ENCODE results near the gene OAS1.

Gene OAS1

GRCh38 chr12:112878488-112878887, 28.3 kb upstream of the OAS1 start:
- Histone ChIP-seq H3K4me3 (ENCODE audit: low read length) (no peak overlapping the region), H3K9me3 (ENCODE audit: control insufficient read depth, low read length) (no peaks in the 10 kb centered on the region), H3K9ac (ENCODE audit: low read length) (no peak overlapping the region), H3K36me3 (ENCODE audit: control insufficient read depth, insufficient read depth, low read length) (no peaks in the 10 kb centered on the region), H3K4me1 (ENCODE audit: control insufficient read depth, insufficient read depth, low read length) (no peaks in the 10 kb centered on the region), H3K27me3 (ENCODE audit: control insufficient read depth, insufficient read depth, low read length) (no peaks in the 10 kb centered on the region)

- no peaks in the 10 kb centered on the region for H3K27me3 ChIP-seq (ENCODE audit: control insufficient read depth, insufficient read depth, low read length)
These were observed 27.5 kb upstream of the OAS1 start for GRCh38 chr12:112879191-112879705.

GRCh38 chr12:112881602-112882001, 25.2 kb upstream of the OAS1 start:
- Histone ChIP-seq H3K9me3 (ENCODE audit: control insufficient read depth, low read length) (no peaks in the 10 kb centered on the region), H3K36me3 (ENCODE audit: control insufficient read depth, insufficient read depth, low read length) (no peaks in the 10 kb centered on the region), H3K9ac (ENCODE audit: low read length) (no peak overlapping the region), H3K4me1 (ENCODE audit: control insufficient read depth, insufficient read depth, low read length) (no peaks in the 10 kb centered on the region), H3K4me3 (ENCODE audit: low read length) (no peak overlapping the region), H3K27me3 (ENCODE audit: control insufficient read depth, insufficient read depth, low read length) (no peaks in the 10 kb centered on the region)

More at GRCh38 chr12:112879191-112879705, 27.5 kb upstream of the OAS1 start:
- H3K9ac ChIP-seq (ENCODE audit: low read length): no peak overlapping the region
- H3K9me3 ChIP-seq (ENCODE audit: control insufficient read depth, low read length): no peaks in the 10 kb centered on the region
- no peaks in the 10 kb centered on the region for H3K4me1 ChIP-seq (ENCODE audit: control insufficient read depth, insufficient read depth, low read length)
- no peak overlapping the region for H3K4me3 ChIP-seq (ENCODE audit: low read length)
- H3K36me3 ChIP-seq (ENCODE audit: control insufficient read depth, insufficient read depth, low read length): no peaks in the 10 kb centered on the region

- Histone ChIP-seq H3K4me3 (ENCODE audit: low read length) (no peak overlapping the region), H3K36me3 (ENCODE audit: control insufficient read depth, insufficient read depth, low read length) (no peaks in the 10 kb centered on the region), H3K27me3 (ENCODE audit: control insufficient read depth, insufficient read depth, low read length) (no peaks in the 10 kb centered on the region), H3K9me3 (ENCODE audit: control insufficient read depth, low read length) (no peaks in the 10 kb centered on the region), H3K4me1 (ENCODE audit: control insufficient read depth, insufficient read depth, low read length) (no peaks in the 10 kb centered on the region), H3K9ac (ENCODE audit: low read length) (no peak overlapping the region)
These were observed 21.5 kb upstream of the OAS1 start for GRCh38 chr12:112885236-112885635.

GRCh38 chr12:112887550-112887949, 19.2 kb upstream of the OAS1 start:
- H3K4me1 ChIP-seq (ENCODE audit: control insufficient read depth, insufficient read depth, low read length): no peaks in the 10 kb centered on the region
- no peak overlapping the region for H3K4me3 ChIP-seq (ENCODE audit: low read length)
- H3K9me3 ChIP-seq (ENCODE audit: control insufficient read depth, low read length): no peaks in the 10 kb centered on the region
- H3K9ac ChIP-seq (ENCODE audit: low read length): no peak overlapping the region
- H3K36me3 ChIP-seq (ENCODE audit: control insufficient read depth, insufficient read depth, low read length): no peaks in the 10 kb centered on the region
- no peaks in the 10 kb centered on the region for H3K27me3 ChIP-seq (ENCODE audit: control insufficient read depth, insufficient read depth, low read length)

- H3K4me3 ChIP-seq (ENCODE audit: low read length): no peak overlapping the region
- no peaks in the 10 kb centered on the region for H3K9me3 ChIP-seq (ENCODE audit: control insufficient read depth, low read length)
- H3K36me3 ChIP-seq (ENCODE audit: control insufficient read depth, insufficient read depth, low read length): no peaks in the 10 kb centered on the region
- no peaks in the 10 kb centered on the region for H3K4me1 ChIP-seq (ENCODE audit: control insufficient read depth, insufficient read depth, low read length)
- no peaks in the 10 kb centered on the region for H3K27me3 ChIP-seq (ENCODE audit: control insufficient read depth, insufficient read depth, low read length)
- H3K9ac ChIP-seq (ENCODE audit: low read length): no peak overlapping the region
These were observed 15.4 kb upstream of the OAS1 start for GRCh38 chr12:112891093-112892024.

GRCh38 chr12:112892856-112893255, 13.9 kb upstream of the OAS1 start:
- Histone ChIP-seq H3K9me3 (ENCODE audit: control insufficient read depth, low read length) (no peaks in the 10 kb centered on the region), H3K4me1 (ENCODE audit: control insufficient read depth, insufficient read depth, low read length) (no peaks in the 10 kb centered on the region), H3K9ac (ENCODE audit: low read length) (no peak overlapping the region), H3K36me3 (ENCODE audit: control insufficient read depth, insufficient read depth, low read length) (no peaks in the 10 kb centered on the region), H3K27me3 (ENCODE audit: control insufficient read depth, insufficient read depth, low read length) (no peaks in the 10 kb centered on the region), H3K4me3 (ENCODE audit: low read length) (no peak overlapping the region)

GRCh38 chr12:112894128-112894527, 12.6 kb upstream of the OAS1 start:
- Histone ChIP-seq H3K27me3 (ENCODE audit: control insufficient read depth, insufficient read depth, low read length) (no peaks in the 10 kb centered on the region), H3K4me3 (ENCODE audit: low read length) (no peak overlapping the region), H3K36me3 (ENCODE audit: control insufficient read depth, insufficient read depth, low read length) (no peaks in the 10 kb centered on the region), H3K9ac (ENCODE audit: low read length) (no peak overlapping the region), H3K9me3 (ENCODE audit: control insufficient read depth, low read length) (no peaks in the 10 kb centered on the region), H3K4me1 (ENCODE audit: control insufficient read depth, insufficient read depth, low read length) (no peaks in the 10 kb centered on the region)

- H3K4me3 ChIP-seq (ENCODE audit: low read length): no peak overlapping the region
- H3K36me3 ChIP-seq (ENCODE audit: control insufficient read depth, insufficient read depth, low read length): no peaks in the 10 kb centered on the region
- H3K9me3 ChIP-seq (ENCODE audit: control insufficient read depth, low read length): no peaks in the 10 kb centered on the region
- peaks cover 6% of the 10 kb centered on the region for H3K4me1 ChIP-seq (ENCODE audit: control insufficient read depth, insufficient read depth, low read length)
- no peak overlapping the region for H3K9ac ChIP-seq (ENCODE audit: low read length)
- H3K27me3 ChIP-seq (ENCODE audit: control insufficient read depth, insufficient read depth, low read length): no peaks in the 10 kb centered on the region
These were observed 8.4 kb upstream of the OAS1 start for GRCh38 chr12:112898380-112898779.

GRCh38 chr12:112900298-112901145, 6.2 kb upstream of the OAS1 start:
- H3K9ac ChIP-seq (ENCODE audit: low read length): no peak overlapping the region
- H3K4me3 ChIP-seq (ENCODE audit: low read length): no peak overlapping the region
- no peaks in the 10 kb centered on the region for H3K9me3 ChIP-seq (ENCODE audit: control insufficient read depth, low read length)
- H3K27me3 ChIP-seq (ENCODE audit: control insufficient read depth, insufficient read depth, low read length): no peaks in the 10 kb centered on the region
- peaks cover 19% of the 10 kb centered on the region for H3K4me1 ChIP-seq (ENCODE audit: control insufficient read depth, insufficient read depth, low read length)
- no peaks in the 10 kb centered on the region for H3K36me3 ChIP-seq (ENCODE audit: control insufficient read depth, insufficient read depth, low read length)

GRCh38 chr12:112901271-112901670, 5.5 kb upstream of the OAS1 start:
- Histone ChIP-seq H3K36me3 (ENCODE audit: control insufficient read depth, insufficient read depth, low read length) (no peaks in the 10 kb centered on the region), H3K4me3 (ENCODE audit: low read length) (no peak overlapping the region), H3K4me1 (ENCODE audit: control insufficient read depth, insufficient read depth, low read length) (peaks cover 27% of the 10 kb centered on the region), H3K9me3 (ENCODE audit: control insufficient read depth, low read length) (no peaks in the 10 kb centered on the region), H3K27me3 (ENCODE audit: control insufficient read depth, insufficient read depth, low read length) (no peaks in the 10 kb centered on the region), H3K9ac (ENCODE audit: low read length) (no peak overlapping the region)

- Histone ChIP-seq H3K4me1 (ENCODE audit: control insufficient read depth, insufficient read depth, low read length) (peaks cover 38% of the 10 kb centered on the region), H3K9ac (ENCODE audit: low read length) (no peak overlapping the region), H3K9me3 (ENCODE audit: control insufficient read depth, low read length) (no peaks in the 10 kb centered on the region), H3K27me3 (ENCODE audit: control insufficient read depth, insufficient read depth, low read length) (no peaks in the 10 kb centered on the region), H3K36me3 (ENCODE audit: control insufficient read depth, insufficient read depth, low read length) (no peaks in the 10 kb centered on the region), H3K4me3 (ENCODE audit: low read length) (no peak overlapping the region)
These were observed 2.2 kb upstream of the OAS1 start for GRCh38 chr12:112904571-112904970.
